ENCODE results near the gene ICAM5. TPM values are rescaled to one million over a fixed set of nuclear protein-coding genes. Genes with fewer than 3 reads are reported as not detected.

ICAM5 gene
- total and polyA plus RNA-seq, 2 donors from 2014 or later, result 0.34 to 2.9 TPM

GRCh38 chr19:10317045-10317856 is 27.5 kb downstream of the ICAM5 start:
- no peak overlapping the region for H3K9ac ChIP-seq (ENCODE audit: low read length in 3 of 3)
- no peak for FAIRE-seq

GRCh38 chr19:10317857-10318462 is 28.2 kb downstream of the ICAM5 start:
- DNase-seq, result no peak
- no peak overlapping the region for H3K27ac ChIP-seq (ENCODE audit: low read depth in 2 of 2, low read length in 2 of 2)
- H3K4me1 ChIP-seq (ENCODE audit: control insufficient read depth in 2 of 3, insufficient read depth in 2 of 3, low read depth in 1 of 3, low read length in 3 of 3), result peaks cover 0 to 2% (median 0%) of the 10 kb centered on the region in 3 donors
- TF ChIP-seq, protein P1, sequence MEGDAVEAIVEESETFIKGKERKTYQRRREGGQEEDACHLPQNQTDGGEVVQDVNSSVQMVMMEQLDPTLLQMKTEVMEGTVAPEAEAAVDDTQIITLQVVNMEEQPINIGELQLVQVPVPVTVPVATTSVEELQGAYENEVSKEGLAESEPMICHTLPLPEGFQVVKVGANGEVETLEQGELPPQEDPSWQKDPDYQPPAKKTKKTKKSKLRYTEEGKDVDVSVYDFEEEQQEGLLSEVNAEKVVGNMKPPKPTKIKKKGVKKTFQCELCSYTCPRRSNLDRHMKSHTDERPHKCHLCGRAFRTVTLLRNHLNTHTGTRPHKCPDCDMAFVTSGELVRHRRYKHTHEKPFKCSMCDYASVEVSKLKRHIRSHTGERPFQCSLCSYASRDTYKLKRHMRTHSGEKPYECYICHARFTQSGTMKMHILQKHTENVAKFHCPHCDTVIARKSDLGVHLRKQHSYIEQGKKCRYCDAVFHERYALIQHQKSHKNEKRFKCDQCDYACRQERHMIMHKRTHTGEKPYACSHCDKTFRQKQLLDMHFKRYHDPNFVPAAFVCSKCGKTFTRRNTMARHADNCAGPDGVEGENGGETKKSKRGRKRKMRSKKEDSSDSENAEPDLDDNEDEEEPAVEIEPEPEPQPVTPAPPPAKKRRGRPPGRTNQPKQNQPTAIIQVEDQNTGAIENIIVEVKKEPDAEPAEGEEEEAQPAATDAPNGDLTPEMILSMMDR (IDR thresholded peaks at IDR 0.05; ENCODE audit: borderline replicate concordance, extremely low read depth, insufficient read depth), result no peak
- intact Hi-C loops (cut with DNase I), result no loop called here
- H3K9me3 ChIP-seq (ENCODE audit: control insufficient read depth in 2 of 3, insufficient read depth in 1 of 3, low read length in 3 of 3), result no peaks in the 10 kb centered on the region
- no peak overlapping the region for H3K4me3 ChIP-seq (ENCODE audit: low read length in 3 of 3)
- no peaks in the 10 kb centered on the region for H3K27me3 ChIP-seq (ENCODE audit: control insufficient read depth, insufficient read depth, low read length)
- H3K9ac ChIP-seq (ENCODE audit: low read length in 3 of 3), result no peak overlapping the region
- no peak for FAIRE-seq
- peaks cover 6 to 21% (median 10%) of the 10 kb centered on the region in 3 donors for H3K36me3 ChIP-seq (ENCODE audit: control insufficient read depth in 2 of 3, insufficient read depth in 3 of 3, low read length in 3 of 3)

More at GRCh38 chr19:10317045-10317856, 27.5 kb downstream of the ICAM5 start:
- intact Hi-C loops (cut with DNase I), result no loop called here
- Histone ChIP-seq H3K36me3 (ENCODE audit: control insufficient read depth in 2 of 3, insufficient read depth in 3 of 3, low read length in 3 of 3) (peaks cover 6 to 19% (median 10%) of the 10 kb centered on the region in 3 donors), H3K27me3 (ENCODE audit: control insufficient read depth, insufficient read depth, low read length) (no peaks in the 10 kb centered on the region), H3K4me3 (ENCODE audit: low read length in 3 of 3) (no peak overlapping the region), H3K27ac (ENCODE audit: low read depth in 2 of 2, low read length in 2 of 2) (no peak overlapping the region), H3K9me3 (ENCODE audit: control insufficient read depth in 2 of 3, insufficient read depth in 1 of 3, low read length in 3 of 3) (no peaks in the 10 kb centered on the region), H3K4me1 (ENCODE audit: control insufficient read depth in 2 of 3, insufficient read depth in 2 of 3, low read depth in 1 of 3, low read length in 3 of 3) (peaks cover 0 to 2% (median 0%) of the 10 kb centered on the region in 3 donors)
- no peak for DNase-seq
- TF ChIP-seq, protein P1 (IDR thresholded peaks at IDR 0.05; ENCODE audit: borderline replicate concordance, extremely low read depth, insufficient read depth), result no peak

DNA sequence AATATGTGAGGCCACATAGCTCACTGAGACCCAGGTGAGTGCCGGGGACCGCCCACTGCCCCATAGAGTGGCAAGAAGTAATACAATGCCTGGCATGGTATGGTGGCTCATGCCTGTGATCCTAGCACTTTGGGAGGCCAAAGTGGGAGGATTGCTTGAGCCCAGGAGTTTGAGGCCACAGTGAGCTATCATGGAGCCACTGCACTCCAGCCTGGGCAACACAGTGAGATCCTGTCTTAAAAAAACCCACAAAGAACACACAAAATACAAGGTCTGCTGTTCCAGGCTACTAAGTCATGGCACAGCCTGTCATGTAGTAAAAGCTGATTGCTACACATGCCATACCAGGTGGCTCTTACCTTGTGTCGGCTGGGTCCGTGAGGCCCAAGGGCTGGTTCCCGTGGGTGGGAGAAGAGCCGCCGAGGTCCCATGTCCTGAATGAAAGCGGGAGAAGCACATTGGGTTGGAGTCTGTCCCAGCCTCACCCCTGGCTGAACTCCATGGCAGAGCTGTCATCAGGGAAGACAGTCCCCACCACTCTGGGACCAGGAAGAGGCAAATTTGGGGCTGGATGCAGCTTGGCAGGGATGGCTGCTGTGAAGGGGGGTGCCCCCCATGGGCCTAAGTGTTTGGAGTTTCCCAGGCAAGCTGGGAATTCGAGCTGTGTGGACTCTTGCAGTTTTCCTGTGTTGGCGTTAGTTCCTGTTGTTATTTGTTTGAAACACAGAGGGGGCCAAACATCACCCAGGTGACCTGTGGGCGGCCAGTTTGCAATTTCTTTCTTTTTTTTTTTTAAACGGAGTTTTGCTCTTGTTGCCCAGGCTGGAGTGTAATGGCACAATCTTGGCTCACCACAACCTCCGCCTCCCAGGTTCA is 29.3 kb downstream of the ICAM5 start:
- Histone ChIP-seq H3K4me3 (ENCODE audit: low read length in 3 of 3) (no peak overlapping the region), H3K36me3 (ENCODE audit: control insufficient read depth in 2 of 3, insufficient read depth in 3 of 3, low read length in 3 of 3) (peaks cover 6 to 21% (median 10%) of the 10 kb centered on the region in 3 donors), H3K9me3 (ENCODE audit: control insufficient read depth in 2 of 3, insufficient read depth in 1 of 3, low read length in 3 of 3) (no peaks in the 10 kb centered on the region), H3K27me3 (ENCODE audit: control insufficient read depth, insufficient read depth, low read length) (no peaks in the 10 kb centered on the region), H3K27ac (ENCODE audit: low read depth in 2 of 2, low read length in 2 of 2) (no peak overlapping the region), H3K4me1 (ENCODE audit: control insufficient read depth in 2 of 3, insufficient read depth in 2 of 3, low read depth in 1 of 3, low read length in 3 of 3) (peaks cover 0 to 2% (median 0%) of the 10 kb centered on the region in 3 donors), H3K9ac (ENCODE audit: low read length in 3 of 3) (no peak overlapping the region)
- TF ChIP-seq, protein P1 (IDR thresholded peaks at IDR 0.05; ENCODE audit: borderline replicate concordance, extremely low read depth, insufficient read depth), result no peak
- DNase-seq (no peak), FAIRE-seq (no peak)
- intact Hi-C loops (cut with DNase I), result no loop called here
